ENCODE data around the gene MFF. TPM values are rescaled to one million over a fixed set of nuclear protein-coding genes. Genes with fewer than 3 reads are reported as not detected.

The MFF gene
- total RNA-seq, 1 experiment from 2014 or later: 83.3 TPM

DNA sequence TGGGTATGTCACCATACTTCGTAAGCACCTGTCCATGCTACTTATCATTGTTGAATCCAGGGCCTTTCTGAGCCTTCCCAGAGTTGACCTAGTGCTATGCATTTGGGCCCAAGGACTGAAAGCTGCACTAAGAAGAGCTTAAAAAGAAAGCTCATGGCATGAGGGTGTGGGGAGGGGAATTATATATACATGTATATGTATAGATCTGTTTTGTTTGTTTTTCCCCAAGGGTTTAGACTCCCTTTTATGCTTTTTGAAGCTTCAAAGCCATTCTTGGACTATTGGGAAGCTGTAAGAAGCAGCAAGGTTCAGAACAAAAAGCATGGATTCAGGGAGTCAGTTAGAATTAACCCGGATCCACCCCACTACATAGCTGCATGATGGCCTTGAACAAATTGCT is 23.3 kb downstream of the MFF start:
- Mint-ChIP-seq H3K27ac (no peak overlapping the region), H3K4me3 (no peak overlapping the region), H3K36me3 (ENCODE audit: insufficient read depth in 1 of 3, low read depth in 3 of 3) (peaks cover 2 to 18% (median 14%) of the 10 kb centered on the region in 3 experiments; a peak in 6 of 7 replicates), H3K9me3 (no peaks in the 10 kb centered on the region), H3K4me1 (peaks cover 0 to 8% of the 10 kb centered on the region in 2 experiments; a peak in 2 of 4 replicates), H3K27me3 (ENCODE audit: low read depth) (no peaks in the 10 kb centered on the region)
- Histone ChIP-seq H3K79me1 (ENCODE audit: insufficient read depth, low read depth, low read length, poor library complexity, severe bottlenecking) (no peaks in the 10 kb centered on the region), H2AK5ac (ENCODE audit: insufficient read length, low read length) (no peak overlapping the region), H3K4me2 (ENCODE audit: insufficient read depth, insufficient read length, low read length) (no peak overlapping the region), H3K18ac (ENCODE audit: insufficient read length, low read depth, low read length) (no peak overlapping the region), H3K9ac (ENCODE audit: extremely low read depth, insufficient read length, low read length) (no peak overlapping the region), H3K4me1 (ENCODE audit: insufficient read depth, low read length) (no peaks in the 10 kb centered on the region; the same call in 1 of the 2 replicates), H4K8ac (replicated peaks; ENCODE audit: insufficient read length, low read depth, low read length) (no peak overlapping the region), H2BK20ac (ENCODE audit: low read depth, low read length, poor library complexity, severe bottlenecking) (no peak overlapping the region), H3K4ac (ENCODE audit: low read depth, low read length) (no peak overlapping the region), H3K27ac (ENCODE audit: insufficient read length, low read depth, low read length) (no peak overlapping the region), H2AFZ (ENCODE audit: low read length) (no peak overlapping the region), H3K79me2 (ENCODE audit: insufficient read depth, low read length) (no peaks in the 10 kb centered on the region), H3K23me2 (ENCODE audit: insufficient read length, low read depth, low read length, poor library complexity, severe bottlenecking) (no peaks in the 10 kb centered on the region), H3T11ph (ENCODE audit: low read length) (no peak overlapping the region), H4K5ac (ENCODE audit: insufficient read length, low read depth, low read length) (no peak overlapping the region), H4K91ac (ENCODE audit: insufficient read length, low read depth, low read length) (no peak overlapping the region), H3K14ac (ENCODE audit: insufficient read depth, low read length) (no peak overlapping the region), H2BK12ac (ENCODE audit: insufficient read length, low read depth, low read length) (no peak overlapping the region), H3K23ac (ENCODE audit: insufficient read length, low read depth, low read length) (no peak overlapping the region), H3K27me3 (ENCODE audit: insufficient read depth, low read length) (no peaks in the 10 kb centered on the region), H4K20me1 (ENCODE audit: control insufficient read depth, insufficient read depth, insufficient read length) (no peaks in the 10 kb centered on the region), H2BK15ac (ENCODE audit: low read depth, low read length) (no peak overlapping the region), H3K56ac (ENCODE audit: insufficient read length, low read depth, low read length) (no peak overlapping the region), H2BK120ac (ENCODE audit: low read depth, low read length, poor library complexity, severe bottlenecking) (no peak overlapping the region), H3K9me3 (ENCODE audit: control insufficient read depth, low read depth, low read length) (no peaks in the 10 kb centered on the region), H2BK5ac (ENCODE audit: insufficient read length, low read length) (no peak overlapping the region)
- DNase-seq: no peak
- no CpG with 5 or more reads among the region's 2 CpGs for WGBS (ENCODE audit: extremely low coverage, insufficient read length, low lambda C conversion rate)
- TF ChIP-seq, protein P1, sequence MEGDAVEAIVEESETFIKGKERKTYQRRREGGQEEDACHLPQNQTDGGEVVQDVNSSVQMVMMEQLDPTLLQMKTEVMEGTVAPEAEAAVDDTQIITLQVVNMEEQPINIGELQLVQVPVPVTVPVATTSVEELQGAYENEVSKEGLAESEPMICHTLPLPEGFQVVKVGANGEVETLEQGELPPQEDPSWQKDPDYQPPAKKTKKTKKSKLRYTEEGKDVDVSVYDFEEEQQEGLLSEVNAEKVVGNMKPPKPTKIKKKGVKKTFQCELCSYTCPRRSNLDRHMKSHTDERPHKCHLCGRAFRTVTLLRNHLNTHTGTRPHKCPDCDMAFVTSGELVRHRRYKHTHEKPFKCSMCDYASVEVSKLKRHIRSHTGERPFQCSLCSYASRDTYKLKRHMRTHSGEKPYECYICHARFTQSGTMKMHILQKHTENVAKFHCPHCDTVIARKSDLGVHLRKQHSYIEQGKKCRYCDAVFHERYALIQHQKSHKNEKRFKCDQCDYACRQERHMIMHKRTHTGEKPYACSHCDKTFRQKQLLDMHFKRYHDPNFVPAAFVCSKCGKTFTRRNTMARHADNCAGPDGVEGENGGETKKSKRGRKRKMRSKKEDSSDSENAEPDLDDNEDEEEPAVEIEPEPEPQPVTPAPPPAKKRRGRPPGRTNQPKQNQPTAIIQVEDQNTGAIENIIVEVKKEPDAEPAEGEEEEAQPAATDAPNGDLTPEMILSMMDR (conservative IDR thresholded peaks at IDR 0.05): no peak
